Mesothelial cell of epicardium (in vitro differentiated cells): ENCODE measurements around the gene BRIP1. TPM values are rescaled to one million over a fixed set of nuclear protein-coding genes. Genes with fewer than 3 reads are reported as not detected.

Experiments
- DNase-seq, 2 experiments: peaks; one replicate each; pipeline ENCODE4 v3.0.0; 2021; ENCODE audit warnings: low spot score in 2 of 2; ENCODE audit not compliant: unreplicated experiment in 2 of 2
- H3K27ac Mint-ChIP-seq: 2 replicates; pipeline ENCODE4 v1.8.0; 2021; ENCODE audit warnings: mixed read lengths
- H3K27me3 Mint-ChIP-seq: 2 replicates; pipeline ENCODE4 v1.8.0; 2021; ENCODE audit warnings: low read depth, mixed read lengths
- H3K36me3 Mint-ChIP-seq: 2 replicates; pipeline ENCODE4 v1.8.0; 2021; ENCODE audit warnings: mixed read lengths
- H3K4me1 Mint-ChIP-seq: 2 replicates; pipeline ENCODE4 v1.8.0; 2021; ENCODE audit warnings: mixed read lengths
- H3K4me3 Mint-ChIP-seq: 2 replicates; pipeline ENCODE4 v1.8.0; 2021; ENCODE audit warnings: mild to moderate bottlenecking, moderate library complexity, mixed read lengths
- H3K9me3 Mint-ChIP-seq: 2 replicates; pipeline ENCODE4 v1.8.0; 2021; ENCODE audit warnings: mixed read lengths
- total RNA-seq: library from RNA; stranded (reverse); gene quantifications from 3 replicates; pipeline ENCODE4 v1.2.1, GENCODE V29; 2021
- TF ChIP-seq, protein P1 (sequence below): fragments of 200-600 bp; sonication (generic); IDR thresholded peaks from one replicate; pipeline ENCODE4 v1.5.0; 2021; ENCODE audit warnings: antibody characterized with exemption; ENCODE audit not compliant: unreplicated experiment

The BRIP1 gene
- total RNA-seq, 1 donor from 2014 or later, result 12.3 TPM

DNA sequence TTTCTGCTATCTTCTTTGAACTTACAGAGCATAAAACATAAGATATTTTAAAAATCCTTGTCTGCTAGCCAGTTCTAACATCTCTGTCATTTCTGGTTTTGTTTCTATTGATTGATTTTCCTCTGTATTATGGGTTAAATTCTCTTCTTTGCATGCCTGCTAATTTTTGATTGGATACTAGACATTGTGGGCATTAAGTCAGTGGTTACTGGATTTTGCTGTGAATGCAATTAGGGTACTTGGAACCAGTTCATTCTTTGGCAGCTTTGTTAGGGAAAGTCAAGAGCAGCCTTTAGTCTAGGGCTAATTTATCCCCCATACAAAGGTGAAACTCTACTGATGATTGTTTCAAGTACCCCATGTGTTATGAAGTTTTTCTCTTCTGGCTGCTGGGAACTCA is 145.3 kb downstream of the BRIP1 start:
- DNase-seq, result no peak
- peaks cover 31% of the 10 kb centered on the region for H3K9me3 Mint-ChIP-seq
- H3K4me3 Mint-ChIP-seq, result no peak overlapping the region
- no peaks in the 10 kb centered on the region for H3K27me3 Mint-ChIP-seq
- H3K4me1 Mint-ChIP-seq, result no peaks in the 10 kb centered on the region
- H3K36me3 Mint-ChIP-seq, result peaks cover 34% of the 10 kb centered on the region
- TF ChIP-seq, protein P1, sequence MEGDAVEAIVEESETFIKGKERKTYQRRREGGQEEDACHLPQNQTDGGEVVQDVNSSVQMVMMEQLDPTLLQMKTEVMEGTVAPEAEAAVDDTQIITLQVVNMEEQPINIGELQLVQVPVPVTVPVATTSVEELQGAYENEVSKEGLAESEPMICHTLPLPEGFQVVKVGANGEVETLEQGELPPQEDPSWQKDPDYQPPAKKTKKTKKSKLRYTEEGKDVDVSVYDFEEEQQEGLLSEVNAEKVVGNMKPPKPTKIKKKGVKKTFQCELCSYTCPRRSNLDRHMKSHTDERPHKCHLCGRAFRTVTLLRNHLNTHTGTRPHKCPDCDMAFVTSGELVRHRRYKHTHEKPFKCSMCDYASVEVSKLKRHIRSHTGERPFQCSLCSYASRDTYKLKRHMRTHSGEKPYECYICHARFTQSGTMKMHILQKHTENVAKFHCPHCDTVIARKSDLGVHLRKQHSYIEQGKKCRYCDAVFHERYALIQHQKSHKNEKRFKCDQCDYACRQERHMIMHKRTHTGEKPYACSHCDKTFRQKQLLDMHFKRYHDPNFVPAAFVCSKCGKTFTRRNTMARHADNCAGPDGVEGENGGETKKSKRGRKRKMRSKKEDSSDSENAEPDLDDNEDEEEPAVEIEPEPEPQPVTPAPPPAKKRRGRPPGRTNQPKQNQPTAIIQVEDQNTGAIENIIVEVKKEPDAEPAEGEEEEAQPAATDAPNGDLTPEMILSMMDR, result no peak
- H3K27ac Mint-ChIP-seq, result no peak overlapping the region

DNA sequence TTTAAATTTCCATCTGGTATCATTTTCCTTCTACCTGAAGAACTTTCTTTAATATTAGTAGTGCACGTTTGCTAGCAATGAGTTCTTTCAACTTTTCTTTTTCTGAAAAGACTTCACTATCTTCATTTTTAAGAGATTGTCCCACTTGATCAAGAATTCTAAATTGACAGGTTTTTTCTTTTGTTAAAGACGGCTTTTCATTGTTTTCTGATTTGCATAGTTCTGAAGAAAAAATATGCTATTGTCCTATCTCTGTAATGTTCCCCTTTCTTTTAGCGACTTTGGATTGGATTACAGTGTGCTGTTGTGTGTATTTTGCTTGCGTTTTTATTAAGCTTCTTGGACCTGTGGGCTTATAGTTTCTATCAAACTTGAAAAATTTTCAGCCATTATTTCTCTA is 146.0 kb downstream of the BRIP1 start:
- DNase-seq, result no peak
- H3K9me3 Mint-ChIP-seq, result peaks cover 31% of the 10 kb centered on the region
- H3K27me3 Mint-ChIP-seq, result no peaks in the 10 kb centered on the region
- H3K27ac Mint-ChIP-seq, result no peak overlapping the region
- H3K4me1 Mint-ChIP-seq, result no peaks in the 10 kb centered on the region
- H3K4me3 Mint-ChIP-seq, result no peak overlapping the region
- peaks cover 34% of the 10 kb centered on the region for H3K36me3 Mint-ChIP-seq
- TF ChIP-seq, protein P1, result no peak

DNA sequence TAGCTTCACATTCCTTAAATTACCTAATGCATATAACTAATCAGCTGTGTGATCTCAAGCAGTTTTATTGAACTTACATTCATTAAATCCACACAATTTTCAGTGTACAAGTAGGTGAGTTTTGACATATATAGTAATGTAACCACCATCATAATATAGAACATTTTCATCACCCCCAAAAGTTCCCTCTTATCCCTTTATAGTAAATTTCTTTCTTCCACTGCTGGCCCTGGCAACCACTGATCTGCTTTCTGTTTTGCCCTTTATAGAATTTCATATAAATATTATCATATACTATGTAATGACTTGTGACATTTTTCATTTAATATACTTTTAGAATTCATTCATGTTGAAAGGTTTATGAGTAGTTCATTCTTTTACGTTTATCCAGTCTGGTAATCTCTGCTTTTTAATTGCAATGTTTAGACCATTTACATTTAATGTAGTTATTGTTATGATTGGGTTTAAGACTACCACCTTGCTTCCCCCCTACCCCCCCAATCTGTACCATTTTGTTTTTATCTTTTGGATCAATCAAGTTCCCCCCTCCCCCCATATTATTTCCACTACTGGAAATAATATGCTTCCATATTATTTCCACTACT is 147.0 kb downstream of the BRIP1 start:
- TF ChIP-seq, protein P1, result no peak
- no peak for DNase-seq
- H3K4me3 Mint-ChIP-seq, result no peak overlapping the region
- H3K9me3 Mint-ChIP-seq, result peaks cover 31% of the 10 kb centered on the region
- no peaks in the 10 kb centered on the region for H3K4me1 Mint-ChIP-seq
- H3K27ac Mint-ChIP-seq, result no peak overlapping the region
- no peaks in the 10 kb centered on the region for H3K27me3 Mint-ChIP-seq
- peaks cover 33% of the 10 kb centered on the region for H3K36me3 Mint-ChIP-seq

DNA sequence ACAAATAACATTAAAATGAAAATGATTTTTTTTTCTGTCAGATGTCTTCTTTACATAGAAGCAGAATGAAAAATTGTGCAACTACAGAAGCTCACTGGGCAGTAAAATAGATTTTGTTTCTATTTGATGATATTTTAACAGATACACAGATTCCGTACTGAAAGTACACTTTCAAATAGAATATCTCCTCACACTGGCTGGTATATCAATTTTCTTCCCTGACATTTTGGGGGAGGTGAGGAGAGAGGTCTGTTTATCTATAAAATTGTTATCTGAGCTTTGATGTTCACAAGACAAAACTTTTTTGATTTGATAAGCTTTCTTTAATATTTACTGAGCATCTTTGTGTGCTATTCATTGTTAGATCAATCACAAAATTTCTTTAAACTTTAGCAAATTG is 148.0 kb downstream of the BRIP1 start:
- Mint-ChIP-seq H3K4me1 (no peaks in the 10 kb centered on the region), H3K27me3 (no peaks in the 10 kb centered on the region), H3K27ac (no peak overlapping the region), H3K36me3 (peaks cover 37% of the 10 kb centered on the region), H3K4me3 (no peak overlapping the region), H3K9me3 (peaks cover 31% of the 10 kb centered on the region)
- TF ChIP-seq, protein P1, result no peak
- no peak for DNase-seq

DNA sequence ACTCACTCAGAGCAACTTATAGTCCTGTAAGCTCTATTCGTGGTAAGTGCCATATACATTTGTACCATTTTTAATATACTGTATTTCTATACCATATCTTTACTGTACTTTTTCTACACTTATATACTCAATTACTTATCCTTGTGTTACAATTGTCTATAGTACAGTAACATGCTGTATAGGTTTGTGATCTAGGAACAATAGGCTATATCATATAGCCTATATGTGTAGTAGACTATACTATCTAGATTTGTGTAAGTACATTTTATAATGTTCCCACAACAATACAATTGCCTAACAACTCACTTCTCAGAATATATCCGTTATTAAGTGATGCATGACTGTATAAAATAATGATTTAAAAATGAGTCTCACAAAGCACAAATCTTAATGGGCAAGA is 149.0 kb downstream of the BRIP1 start:
- H3K27ac Mint-ChIP-seq, result no peak overlapping the region
- H3K27me3 Mint-ChIP-seq, result no peaks in the 10 kb centered on the region
- H3K36me3 Mint-ChIP-seq, result peaks cover 33% of the 10 kb centered on the region
- H3K4me3 Mint-ChIP-seq, result no peak overlapping the region
- H3K4me1 Mint-ChIP-seq, result no peaks in the 10 kb centered on the region
- TF ChIP-seq, protein P1, result no peak
- no peak for DNase-seq
- H3K9me3 Mint-ChIP-seq, result peaks cover 29% of the 10 kb centered on the region

DNA sequence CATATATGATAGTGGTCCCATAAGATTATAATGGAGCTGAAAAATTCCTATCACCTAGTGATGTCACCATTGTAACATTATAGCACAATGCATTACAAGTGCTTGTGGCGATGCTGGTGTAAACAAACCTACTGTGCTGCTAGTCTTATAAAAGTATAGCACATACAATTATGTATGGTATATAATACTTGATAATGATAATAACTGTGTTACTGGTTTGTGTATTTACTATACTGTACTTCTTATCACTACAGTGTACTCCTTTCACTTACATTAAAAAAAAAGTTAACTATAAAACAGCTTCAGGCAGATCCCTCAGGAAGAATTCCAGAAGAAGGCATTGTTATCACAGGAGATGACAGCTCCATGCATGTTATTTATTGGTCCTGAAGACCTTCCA is 150.3 kb downstream of the BRIP1 start:
- Mint-ChIP-seq H3K4me3 (no peak overlapping the region), H3K4me1 (no peaks in the 10 kb centered on the region), H3K27ac (no peak overlapping the region), H3K36me3 (peaks cover 34% of the 10 kb centered on the region), H3K9me3 (peaks cover 18% of the 10 kb centered on the region), H3K27me3 (no peaks in the 10 kb centered on the region)
- no peak for DNase-seq
- TF ChIP-seq, protein P1, result no peak
